GM23338 (cell line): ENCODE results near the gene PUS7. TPM values are rescaled to one million over a fixed set of nuclear protein-coding genes. Genes with fewer than 3 reads are reported as not detected.

Experiments
- ATAC-seq: fragments of 200-7000 bp; cut with Tn5 transposase; 3 replicates; pipeline ENCODE4 v1.9.1; 2020
- DNase-seq: peaks from one replicate; pipeline ENCODE4 v3.0.0-alpha.2; 2015; ENCODE audit warnings: low spot score
- H2AFZ ChIP-seq: fragments of 200-600 bp; sonication (generic); 2 replicates; pipeline ENCODE4 v1.8.0; 2016; ENCODE audit warnings: antibody characterized with exemption, mild to moderate bottlenecking, moderate library complexity
- H3F3A ChIP-seq: fragments of 200-600 bp; sonication (generic); replicated peaks from 2 replicates; pipeline ENCODE4 v1.8.0; 2017; ENCODE audit warnings: antibody characterized with exemption, mixed run types, low read depth
- H3K27ac ChIP-seq: fragments of 200-600 bp; sonication (generic); 2 replicates; pipeline ENCODE4 v1.6.1; 2016; ENCODE audit warnings: low read depth
- H3K27me3 ChIP-seq: fragments of 200-600 bp; sonication (generic); 2 replicates; pipeline ENCODE4 v1.8.0; 2016; ENCODE audit warnings: mild to moderate bottlenecking, mixed run types, moderate library complexity; ENCODE audit not compliant: insufficient read depth
- H3K36me3 ChIP-seq: fragments of 200-600 bp; sonication (generic); 2 replicates; pipeline ENCODE4 v1.8.0; 2016; ENCODE audit warnings: mild to moderate bottlenecking; ENCODE audit not compliant: insufficient read depth
- H3K4me1 ChIP-seq: fragments of 200-600 bp; sonication (generic); 2 replicates; pipeline ENCODE4 v1.8.0; 2016; ENCODE audit warnings: mild to moderate bottlenecking, moderate library complexity; ENCODE audit not compliant: insufficient read depth
- H3K4me2 ChIP-seq: fragments of 200-600 bp; sonication (generic); 2 replicates; pipeline ENCODE4 v1.7.1; 2017; ENCODE audit warnings: mixed run types
- H3K4me3 ChIP-seq: fragments of 200-600 bp; sonication (generic); 2 replicates; pipeline ENCODE4 v1.6.1; 2016; ENCODE audit warnings: mixed run types
- H3K79me2 ChIP-seq: fragments of 200-600 bp; sonication (generic); replicated peaks from 2 replicates; pipeline ENCODE4 v1.8.0; 2017; ENCODE audit warnings: mild to moderate bottlenecking; ENCODE audit not compliant: insufficient read depth
- H3K9me2 ChIP-seq: fragments of 200-600 bp; sonication (generic); 2 replicates; pipeline ENCODE4 v1.8.0; 2017; ENCODE audit not compliant: insufficient read depth
- H4K20me1 ChIP-seq: fragments of 200-600 bp; sonication (generic); replicated peaks from 2 replicates; pipeline ENCODE4 v1.8.0; 2017; ENCODE audit warnings: mild to moderate bottlenecking; ENCODE audit not compliant: insufficient read depth
- H3K27ac Mint-ChIP-seq: 2 replicates; pipeline ENCODE4 v1.8.0; 2020; ENCODE audit warnings: inconsistent platforms, mild to moderate bottlenecking, moderate library complexity, mixed read lengths
- H3K27me3 Mint-ChIP-seq: 3 replicates; pipeline ENCODE4 v1.8.0; 2022; ENCODE audit warnings: low read depth, mild to moderate bottlenecking, moderate library complexity, mixed read lengths, inconsistent platforms; ENCODE audit not compliant: insufficient read depth, poor library complexity
- H3K36me3 Mint-ChIP-seq: 3 replicates; pipeline ENCODE4 v1.8.0; 2021; ENCODE audit warnings: low read depth, mild to moderate bottlenecking, inconsistent platforms, moderate library complexity, mixed read lengths
- H3K4me1 Mint-ChIP-seq: 3 replicates; pipeline ENCODE4 v1.8.0; 2020; ENCODE audit warnings: mild to moderate bottlenecking, inconsistent platforms, mixed read lengths
- H3K4me3 Mint-ChIP-seq: 3 replicates; pipeline ENCODE4 v1.8.0; 2021; ENCODE audit warnings: moderate library complexity, mild to moderate bottlenecking, inconsistent platforms, mixed read lengths
- H3K9me3 Mint-ChIP-seq: 3 replicates; pipeline ENCODE4 v1.8.0; 2020; ENCODE audit warnings: moderate library complexity, mild to moderate bottlenecking, inconsistent platforms, mixed read lengths
- EZH2 ChIP-seq: fragments of 200-600 bp; sonication (generic); IDR thresholded peaks from one replicate; pipeline ENCODE4 v1.8.0; 2017; ENCODE audit warnings: antibody characterized with exemption, mild to moderate bottlenecking, low read depth; ENCODE audit not compliant: unreplicated experiment
- EZH2phosphoT487 ChIP-seq: fragments of 200-600 bp; sonication (generic); IDR thresholded peaks from one replicate; pipeline ENCODE4 v1.8.1; 2018; ENCODE audit warnings: antibody characterized with exemption; ENCODE audit not compliant: unreplicated experiment
- JUNB ChIP-seq: IDR thresholded peaks from one replicate; pipeline ENCODE4 v1.6.1; 2016; ENCODE audit warnings: antibody characterized with exemption; ENCODE audit not compliant: unreplicated experiment
- NANOG ChIP-seq: IDR thresholded peaks from 2 replicates; pipeline ENCODE4 v1.6.1; 2016; ENCODE audit warnings: antibody characterized with exemption, borderline replicate concordance
- POLR2AphosphoS5 ChIP-seq: IDR thresholded peaks from 2 replicates; pipeline ENCODE4 v1.6.1; 2016; ENCODE audit warnings: antibody characterized with exemption, low read depth
- STAT1 ChIP-seq: IDR thresholded peaks from one replicate; pipeline ENCODE4 v1.6.1; 2016; ENCODE audit warnings: antibody characterized with exemption; ENCODE audit not compliant: unreplicated experiment
- ZNF114 ChIP-seq: fragments of 250-450 bp; sonication (Bioruptor Pico); IDR thresholded peaks from 2 replicates; pipeline ENCODE4 v1.5.0; 2020; ENCODE audit warnings: mild to moderate bottlenecking, moderate library complexity
- ZNF331 ChIP-seq: fragments of 250-450 bp; sonication (Bioruptor Pico); IDR thresholded peaks from 2 replicates; pipeline ENCODE4 v1.5.0; 2020; ENCODE audit warnings: low read depth, mild to moderate bottlenecking, moderate library complexity
- polyA plus RNA-seq: library from polyadenylated mRNA; unstranded; fragments of >200 nt; fragmentation: Nextera tagmentation; extraction: Ambion mirVana; gene quantifications from 2 replicates; pipeline ENCODE4 v1.2.1, GENCODE V29; 2016
- total RNA-seq: library from RNA; depleted of rRNA; stranded (reverse); fragments of >200 nt; shearing (Covaris generic); gene quantifications from 2 replicates; pipeline ENCODE4 v1.2.3, GENCODE V29; 2014
- TF ChIP-seq, protein P1 (sequence below), 2 experiments: fragments of 200-600 bp in 1 of 2; sonication (generic) in 1 of 2; conservative IDR thresholded peaks; 2 replicates each; pipeline versions ENCODE4 v1.5.1 to v1.6.1; 2016 to 2017; ENCODE audit warnings: antibody characterized with exemption in 2 of 2, low read depth in 2 of 2, mild to moderate bottlenecking in 2 of 2, moderate library complexity in 1 of 2
- TF ChIP-seq, protein P2 (sequence below): IDR thresholded peaks from 2 replicates; pipeline ENCODE4 v1.6.1; 2016; ENCODE audit warnings: antibody characterized with exemption
- TF ChIP-seq, protein P3 (sequence below): IDR thresholded peaks from one replicate; pipeline ENCODE4 v1.6.1; 2018; ENCODE audit warnings: antibody characterized with exemption; ENCODE audit not compliant: unreplicated experiment

Gene PUS7
- total and polyA plus RNA-seq, 2 experiments from 2014 or later, result 34.8 to 62.2 TPM

DNA sequence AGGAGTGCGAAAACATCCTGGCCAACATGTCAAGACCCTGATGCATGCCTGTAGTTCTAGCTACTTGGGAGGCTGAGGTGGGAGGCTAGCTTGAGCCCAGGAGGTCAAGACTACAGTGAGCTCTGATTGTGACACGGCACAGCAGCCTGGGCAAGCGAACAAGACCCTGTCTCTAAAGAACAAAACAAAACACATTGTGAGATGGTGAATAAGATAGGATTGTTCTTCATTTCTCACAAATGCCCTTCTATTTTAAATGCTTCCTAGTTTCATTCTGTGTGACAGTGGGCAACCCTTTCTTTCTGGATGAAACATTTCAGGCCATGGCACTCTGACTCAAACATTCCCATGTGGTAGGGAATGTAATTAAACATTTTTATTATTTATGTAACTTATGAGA lies 45.8 kb upstream of the PUS7 start:
- H3K27me3 Mint-ChIP-seq, result peaks cover 2% of the 10 kb centered on the region
- no peak overlapping the region for H2AFZ ChIP-seq
- no peak overlapping the region for H3K4me3 Mint-ChIP-seq
- no peak overlapping the region for H3K27ac Mint-ChIP-seq
- H4K20me1 ChIP-seq, result no peaks in the 10 kb centered on the region
- H3K27me3 ChIP-seq, result no peaks in the 10 kb centered on the region
- no peak overlapping the region for H3K4me3 ChIP-seq
- ATAC-seq (no peak), DNase-seq (no peak)
- peaks cover 35% of the 10 kb centered on the region; the same call in 2 of the 3 replicates for H3K36me3 Mint-ChIP-seq
- no peak overlapping the region for H3K27ac ChIP-seq
- H3K9me2 ChIP-seq, result no peaks in the 10 kb centered on the region
- no peak for TF ChIP-seq ZNF331 (CRISPR knock-in tag)
- no peak for TF ChIP-seq JUNB
- no peak for TF ChIP-seq ZNF114 (CRISPR knock-in tag)
- TF ChIP-seq, protein P1, sequence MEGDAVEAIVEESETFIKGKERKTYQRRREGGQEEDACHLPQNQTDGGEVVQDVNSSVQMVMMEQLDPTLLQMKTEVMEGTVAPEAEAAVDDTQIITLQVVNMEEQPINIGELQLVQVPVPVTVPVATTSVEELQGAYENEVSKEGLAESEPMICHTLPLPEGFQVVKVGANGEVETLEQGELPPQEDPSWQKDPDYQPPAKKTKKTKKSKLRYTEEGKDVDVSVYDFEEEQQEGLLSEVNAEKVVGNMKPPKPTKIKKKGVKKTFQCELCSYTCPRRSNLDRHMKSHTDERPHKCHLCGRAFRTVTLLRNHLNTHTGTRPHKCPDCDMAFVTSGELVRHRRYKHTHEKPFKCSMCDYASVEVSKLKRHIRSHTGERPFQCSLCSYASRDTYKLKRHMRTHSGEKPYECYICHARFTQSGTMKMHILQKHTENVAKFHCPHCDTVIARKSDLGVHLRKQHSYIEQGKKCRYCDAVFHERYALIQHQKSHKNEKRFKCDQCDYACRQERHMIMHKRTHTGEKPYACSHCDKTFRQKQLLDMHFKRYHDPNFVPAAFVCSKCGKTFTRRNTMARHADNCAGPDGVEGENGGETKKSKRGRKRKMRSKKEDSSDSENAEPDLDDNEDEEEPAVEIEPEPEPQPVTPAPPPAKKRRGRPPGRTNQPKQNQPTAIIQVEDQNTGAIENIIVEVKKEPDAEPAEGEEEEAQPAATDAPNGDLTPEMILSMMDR (conservative IDR thresholded peaks at IDR 0.05; ENCODE audit: low read depth in 2 of 2), result no peak
- TF ChIP-seq POLR2AphosphoS5, result no peak
- TF ChIP-seq, protein P2, sequence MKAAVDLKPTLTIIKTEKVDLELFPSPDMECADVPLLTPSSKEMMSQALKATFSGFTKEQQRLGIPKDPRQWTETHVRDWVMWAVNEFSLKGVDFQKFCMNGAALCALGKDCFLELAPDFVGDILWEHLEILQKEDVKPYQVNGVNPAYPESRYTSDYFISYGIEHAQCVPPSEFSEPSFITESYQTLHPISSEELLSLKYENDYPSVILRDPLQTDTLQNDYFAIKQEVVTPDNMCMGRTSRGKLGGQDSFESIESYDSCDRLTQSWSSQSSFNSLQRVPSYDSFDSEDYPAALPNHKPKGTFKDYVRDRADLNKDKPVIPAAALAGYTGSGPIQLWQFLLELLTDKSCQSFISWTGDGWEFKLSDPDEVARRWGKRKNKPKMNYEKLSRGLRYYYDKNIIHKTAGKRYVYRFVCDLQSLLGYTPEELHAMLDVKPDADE, result no peak
- no peak for TF ChIP-seq NANOG
- TF ChIP-seq, protein P3, sequence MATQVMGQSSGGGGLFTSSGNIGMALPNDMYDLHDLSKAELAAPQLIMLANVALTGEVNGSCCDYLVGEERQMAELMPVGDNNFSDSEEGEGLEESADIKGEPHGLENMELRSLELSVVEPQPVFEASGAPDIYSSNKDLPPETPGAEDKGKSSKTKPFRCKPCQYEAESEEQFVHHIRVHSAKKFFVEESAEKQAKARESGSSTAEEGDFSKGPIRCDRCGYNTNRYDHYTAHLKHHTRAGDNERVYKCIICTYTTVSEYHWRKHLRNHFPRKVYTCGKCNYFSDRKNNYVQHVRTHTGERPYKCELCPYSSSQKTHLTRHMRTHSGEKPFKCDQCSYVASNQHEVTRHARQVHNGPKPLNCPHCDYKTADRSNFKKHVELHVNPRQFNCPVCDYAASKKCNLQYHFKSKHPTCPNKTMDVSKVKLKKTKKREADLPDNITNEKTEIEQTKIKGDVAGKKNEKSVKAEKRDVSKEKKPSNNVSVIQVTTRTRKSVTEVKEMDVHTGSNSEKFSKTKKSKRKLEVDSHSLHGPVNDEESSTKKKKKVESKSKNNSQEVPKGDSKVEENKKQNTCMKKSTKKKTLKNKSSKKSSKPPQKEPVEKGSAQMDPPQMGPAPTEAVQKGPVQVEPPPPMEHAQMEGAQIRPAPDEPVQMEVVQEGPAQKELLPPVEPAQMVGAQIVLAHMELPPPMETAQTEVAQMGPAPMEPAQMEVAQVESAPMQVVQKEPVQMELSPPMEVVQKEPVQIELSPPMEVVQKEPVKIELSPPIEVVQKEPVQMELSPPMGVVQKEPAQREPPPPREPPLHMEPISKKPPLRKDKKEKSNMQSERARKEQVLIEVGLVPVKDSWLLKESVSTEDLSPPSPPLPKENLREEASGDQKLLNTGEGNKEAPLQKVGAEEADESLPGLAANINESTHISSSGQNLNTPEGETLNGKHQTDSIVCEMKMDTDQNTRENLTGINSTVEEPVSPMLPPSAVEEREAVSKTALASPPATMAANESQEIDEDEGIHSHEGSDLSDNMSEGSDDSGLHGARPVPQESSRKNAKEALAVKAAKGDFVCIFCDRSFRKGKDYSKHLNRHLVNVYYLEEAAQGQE, result no peak
- no peak overlapping the region for H3K4me2 ChIP-seq
- H3K79me2 ChIP-seq, result no peaks in the 10 kb centered on the region
- no peaks in the 10 kb centered on the region for H3K4me1 ChIP-seq
- no peaks in the 10 kb centered on the region for H3K4me1 Mint-ChIP-seq
- no peaks in the 10 kb centered on the region for H3K9me3 Mint-ChIP-seq
- peaks cover 12% of the 10 kb centered on the region for H3K36me3 ChIP-seq
- H3F3A ChIP-seq, result 0 out of 2 replicates have a peak, but pooled peaks cover 8% of the 10 kb centered on the region

DNA sequence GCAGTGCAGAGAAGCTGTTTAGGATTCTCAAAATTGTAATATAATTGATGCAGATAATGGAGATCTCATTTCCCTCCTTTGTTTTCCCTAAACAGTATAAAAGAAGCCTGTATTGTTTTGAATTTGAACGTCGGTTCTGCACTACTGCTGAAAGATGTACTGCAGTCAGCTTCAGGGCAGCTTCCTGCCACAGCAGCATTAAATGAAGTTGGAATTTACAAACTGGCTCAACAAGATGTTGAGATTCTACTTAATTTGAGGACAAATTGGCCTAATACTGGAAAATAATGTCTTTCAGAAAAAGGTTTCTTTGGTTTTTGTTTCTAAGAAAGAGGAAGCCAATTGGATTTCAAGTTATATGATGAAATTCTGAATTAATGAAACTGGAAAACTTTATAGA lies 45.0 kb upstream of the PUS7 start:
- Mint-ChIP-seq H3K27me3 (peaks cover 2% of the 10 kb centered on the region), H3K9me3 (no peaks in the 10 kb centered on the region), H3K36me3 (peaks cover 35% of the 10 kb centered on the region; the same call in 2 of the 3 replicates), H3K4me3 (no peak overlapping the region), H3K27ac (no peak overlapping the region), H3K4me1 (no peaks in the 10 kb centered on the region)
- no peak for ATAC-seq
- H3K79me2 ChIP-seq, result no peaks in the 10 kb centered on the region
- H4K20me1 ChIP-seq, result no peaks in the 10 kb centered on the region
- H3K27ac ChIP-seq, result no peak overlapping the region
- no peak overlapping the region for H3K4me2 ChIP-seq
- H3K27me3 ChIP-seq, result no peaks in the 10 kb centered on the region
- peaks cover 12% of the 10 kb centered on the region for H3K36me3 ChIP-seq
- no peak for DNase-seq
- no peak overlapping the region for H2AFZ ChIP-seq
- no peak overlapping the region for H3K4me3 ChIP-seq
- H3F3A ChIP-seq, result 0 out of 2 replicates have a peak, but pooled peaks cover 8% of the 10 kb centered on the region
- H3K4me1 ChIP-seq, result no peaks in the 10 kb centered on the region
- H3K9me2 ChIP-seq, result no peaks in the 10 kb centered on the region
- TF ChIP-seq STAT1 (no peak), EZH2 (no peak), POLR2AphosphoS5 (no peak), EZH2phosphoT487 (no peak)
- TF ChIP-seq, protein P1 (conservative IDR thresholded peaks at IDR 0.05; ENCODE audit: low read depth in 2 of 2), result no peak
- TF ChIP-seq, protein P3, result no peak
